ENCODE results near the gene CYSTM1. TPM values are rescaled to one million over a fixed set of nuclear protein-coding genes. Genes with fewer than 3 reads are reported as not detected.

Gene CYSTM1
- total and polyA plus RNA-seq, 2 of the 8 experiments (the other 6 are each of a cell fraction or from before 2014, with no cell fraction given), result 25.0 to 47.8 TPM

DNA sequence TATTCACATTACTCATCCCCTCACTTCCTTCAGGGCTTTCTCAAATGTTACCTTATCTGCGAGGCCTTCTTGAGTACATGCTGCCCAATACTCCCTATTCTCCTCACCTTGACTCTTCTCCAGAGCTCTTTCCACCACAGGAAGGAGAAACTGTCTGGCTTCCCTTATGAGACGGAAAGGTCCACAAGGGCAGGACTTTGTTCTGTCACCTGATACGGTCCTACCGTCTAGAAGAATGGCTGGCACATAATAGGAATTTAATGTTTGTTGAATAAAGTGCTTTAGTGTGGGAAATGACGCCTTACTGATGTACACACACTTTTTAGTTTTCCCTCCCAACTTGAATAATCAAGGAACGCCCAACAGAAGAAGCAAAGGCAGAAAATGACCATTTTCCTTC, 75.4 kb downstream of the CYSTM1 start:
- Histone ChIP-seq H4K5ac (ENCODE audit: insufficient read length, low read depth, low read length) (no peak overlapping the region), H3K4ac (replicated peaks; ENCODE audit: insufficient read length, low read depth, low read length) (no peak overlapping the region), H2BK12ac (ENCODE audit: low read depth, low read length) (no peak overlapping the region), H2BK120ac (replicated peaks; ENCODE audit: low read depth, low read length) (no peak overlapping the region), H2BK15ac (ENCODE audit: low read length) (no peak overlapping the region), H3K79me1 (ENCODE audit: low read depth, low read length) (peaks cover 5% of the 10 kb centered on the region; the same call in 1 of the 2 replicates), H3K27ac (ENCODE audit: low read depth, low read length) (no peak overlapping the region), H4K20me1 (replicated peaks in 1 of 2; ENCODE audit: control insufficient read depth in 1 of 2, insufficient read depth in 2 of 2, low read length in 2 of 2) (peaks cover 4 to 14% of the 10 kb centered on the region in 2 experiments), H3K79me2 (ENCODE audit: control insufficient read depth in 1 of 2, insufficient read depth in 2 of 2, low read length in 2 of 2) (peaks cover 0 to 9% of the 10 kb centered on the region in 2 experiments; a peak in 1 of 4 replicates), H3K23me2 (ENCODE audit: low read depth, low read length) (no peaks in the 10 kb centered on the region), H3K9me3 (ENCODE audit: insufficient read depth in 2 of 2, low read depth in 1 of 2, low read length in 1 of 2) (no peaks in the 10 kb centered on the region), H3K27me3 (replicated peaks in 1 of 4; ENCODE audit: control insufficient read depth in 3 of 4, extremely low read depth in 1 of 4, insufficient read depth in 3 of 4, low read length in 3 of 4) (no peaks in the 10 kb centered on the region), H3K9ac (replicated peaks in 1 of 4; ENCODE audit: extremely low read depth in 1 of 4, low read depth in 3 of 4, low read length in 3 of 4) (no peak overlapping the region), H2AFZ (ENCODE audit: low read length) (no peak overlapping the region), H2BK20ac (ENCODE audit: low read length) (no peak overlapping the region), H3K36me3 (ENCODE audit: control insufficient read depth in 2 of 4, insufficient read depth in 4 of 4, low read length in 3 of 4) (no peaks in the 10 kb centered on the region), H4K91ac (replicated peaks; ENCODE audit: insufficient read length, low read length) (no peak overlapping the region), H3K4me2 (ENCODE audit: insufficient read depth in 1 of 2, low read depth in 2 of 2, low read length in 2 of 2) (no peak overlapping the region), H2BK5ac (ENCODE audit: low read depth, low read length) (0 out of 2 replicates have a peak overlapping the region, but pooled peaks have one; percentile 45), H3K4me1 (replicated peaks in 1 of 4; ENCODE audit: control insufficient read depth in 3 of 4, insufficient read depth in 4 of 4, low read length in 3 of 4) (peaks cover 0 to 8% (median 5%) of the 10 kb centered on the region in 4 experiments; a peak in 5 of 7 replicates), H3K4me3 (ENCODE audit: extremely low read depth in 1 of 4, insufficient read depth in 2 of 4, low read depth in 3 of 4, low read length in 4 of 4) (no peak overlapping the region), H3K56ac (replicated peaks; ENCODE audit: insufficient read length, low read depth, low read length) (no peak overlapping the region), H3K14ac (ENCODE audit: insufficient read length) (no peak overlapping the region), H4K8ac (ENCODE audit: extremely low read depth, insufficient read depth, low read length) (no peak overlapping the region), H3K23ac (ENCODE audit: insufficient read length) (no peak overlapping the region), H3K18ac (ENCODE audit: extremely low read depth, low read length) (no peak overlapping the region), H2AK5ac (ENCODE audit: low read depth, low read length) (no peak overlapping the region)
- DNase-seq (ENCODE audit: low read depth in 1 of 2, low spot score in 2 of 2) (no peak), FAIRE-seq (no peak)
- ChIA-PET POLR2A (ENCODE audit: partially characterized antibody) (no interaction called here), CTCF (ENCODE audit: partially characterized antibody) (interaction anchor here (0.8 to 25.9 kb wide), 7 partner anchors 8 to 109 kb away, joined by 3 to 676 read pairs (median 9); partner anchors contain the start of gene HBEGF)
- WGBS, 2 experiments (ENCODE audit: extremely low coverage in 1 of 2, insufficient coverage in 1 of 2, insufficient read length in 1 of 2, insufficient replicate concordance in 2 of 2, low coverage in 1 of 2, low lambda C conversion rate in 2 of 2, missing lambda C conversion rate in 1 of 2), result 85% methylated on average over 6 of the region's 6 CpGs; no CpG with 5 or more reads in 1 of the 2 experiments
- TF ChIP-seq NRF1 (IDR thresholded peaks at IDR 0.05; ENCODE audit: low read depth, low read length) (no peak), EZH2 (IDR thresholded peaks at IDR 0.05; ENCODE audit: low read depth, low read length, severe bottlenecking) (no peak), TAF1 (IDR thresholded peaks at IDR 0.05; ENCODE audit: low read depth, low read length) (no peak), SIN3A (conservative IDR thresholded peaks at IDR 0.05 in 1 of 2, IDR thresholded peaks at IDR 0.05 in 1 of 2; ENCODE audit: low read depth in 1 of 2, low read length in 2 of 2) (no peak), RBBP5 (IDR thresholded peaks at IDR 0.05; ENCODE audit: borderline replicate concordance, low read depth, low read length) (no peak), BCL11A (IDR thresholded peaks at IDR 0.05; ENCODE audit: low read depth in 2 of 2, low read length in 2 of 2) (no peak), SP1 (IDR thresholded peaks at IDR 0.05; ENCODE audit: low read depth, low read length) (no peak), SP4 (IDR thresholded peaks at IDR 0.05; ENCODE audit: low read length) (no peak), MAFK (IDR thresholded peaks at IDR 0.05; ENCODE audit: low read depth, low read length) (no peak), POLR2A (IDR thresholded peaks at IDR 0.05; ENCODE audit: control extremely low read depth in 1 of 2, low read depth in 2 of 2, low read length in 2 of 2) (no peak)
- TF ChIP-seq, protein P1, sequence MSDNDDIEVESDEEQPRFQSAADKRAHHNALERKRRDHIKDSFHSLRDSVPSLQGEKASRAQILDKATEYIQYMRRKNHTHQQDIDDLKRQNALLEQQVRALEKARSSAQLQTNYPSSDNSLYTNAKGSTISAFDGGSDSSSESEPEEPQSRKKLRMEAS (IDR thresholded peaks at IDR 0.05), result no peak
- TF ChIP-seq, protein P2, sequence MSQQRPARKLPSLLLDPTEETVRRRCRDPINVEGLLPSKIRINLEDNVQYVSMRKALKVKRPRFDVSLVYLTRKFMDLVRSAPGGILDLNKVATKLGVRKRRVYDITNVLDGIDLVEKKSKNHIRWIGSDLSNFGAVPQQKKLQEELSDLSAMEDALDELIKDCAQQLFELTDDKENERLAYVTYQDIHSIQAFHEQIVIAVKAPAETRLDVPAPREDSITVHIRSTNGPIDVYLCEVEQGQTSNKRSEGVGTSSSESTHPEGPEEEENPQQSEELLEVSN (IDR thresholded peaks at IDR 0.05), result no peak
- TF ChIP-seq, protein P3, sequence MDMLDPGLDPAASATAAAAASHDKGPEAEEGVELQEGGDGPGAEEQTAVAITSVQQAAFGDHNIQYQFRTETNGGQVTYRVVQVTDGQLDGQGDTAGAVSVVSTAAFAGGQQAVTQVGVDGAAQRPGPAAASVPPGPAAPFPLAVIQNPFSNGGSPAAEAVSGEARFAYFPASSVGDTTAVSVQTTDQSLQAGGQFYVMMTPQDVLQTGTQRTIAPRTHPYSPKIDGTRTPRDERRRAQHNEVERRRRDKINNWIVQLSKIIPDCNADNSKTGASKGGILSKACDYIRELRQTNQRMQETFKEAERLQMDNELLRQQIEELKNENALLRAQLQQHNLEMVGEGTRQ (IDR thresholded peaks at IDR 0.05; ENCODE audit: low read length), result no peak

All from H1 (cell line).